Stimulated activated CD8-positive, alpha-beta memory T cell treated with anti-CD3 and anti-CD28 coated beads, Interleukin-15, amount 100 ng/mL, for 24 hours (primary cell): ENCODE data around the gene DLG3.

Experiments
- DNase-seq: peaks from one replicate; pipeline ENCODE4 v3.0.0-alpha.2; 2020; ENCODE audit warnings: low read depth

The DLG3 gene

DNA sequence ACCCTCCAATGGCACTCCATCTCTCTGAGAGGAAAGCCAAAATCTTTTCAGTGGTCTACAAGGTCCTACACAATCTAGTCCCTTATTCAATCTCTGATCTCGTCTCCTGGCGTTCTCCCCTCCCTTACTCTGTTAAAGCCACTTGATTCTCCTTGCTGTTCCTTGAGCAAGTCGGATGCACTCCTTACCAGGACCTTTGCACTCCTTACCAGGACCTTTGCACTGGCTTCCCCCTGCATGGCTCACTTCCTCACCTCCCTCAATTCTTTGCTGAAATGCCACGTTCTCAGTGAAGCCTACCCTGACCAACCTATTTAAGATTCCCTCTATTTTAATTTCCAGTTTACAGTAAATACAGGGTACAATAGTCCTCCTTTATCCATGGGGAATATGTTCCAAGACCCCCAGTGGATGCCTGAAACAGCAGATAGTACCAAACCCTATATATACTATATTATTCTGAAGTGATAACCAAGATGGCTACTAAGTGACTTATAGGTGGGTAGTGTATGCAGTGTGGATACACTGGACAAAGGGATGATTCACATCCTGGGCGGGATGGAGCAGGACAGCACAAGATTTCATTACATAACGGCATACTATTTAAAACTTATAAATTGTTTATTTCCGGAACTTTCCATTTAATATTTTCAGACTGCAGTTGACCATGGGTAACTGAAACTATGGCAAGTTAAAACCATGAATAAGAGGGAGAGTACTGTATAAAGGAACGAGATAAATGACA, 6.5 kb upstream of the DLG3 start:
- no peak for DNase-seq

DNA sequence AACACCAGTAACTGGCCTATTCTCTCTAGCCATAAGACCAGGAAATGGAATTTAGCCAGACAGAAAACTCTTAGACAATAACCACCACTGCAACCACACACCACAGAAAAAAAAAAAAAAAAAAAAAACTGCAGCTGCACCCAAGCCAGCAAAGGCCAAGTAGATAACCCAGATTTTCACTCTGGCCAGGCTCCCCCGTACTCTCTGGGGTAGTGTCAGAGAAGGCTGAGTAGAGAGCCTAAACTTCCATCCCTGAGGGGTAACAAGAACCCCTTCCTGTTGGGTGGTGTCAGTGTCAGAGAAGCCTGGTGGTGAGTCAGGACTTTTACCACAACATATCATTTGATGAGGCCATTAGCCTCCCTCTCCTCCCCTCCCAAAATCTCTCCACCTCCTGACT, 5.6 kb upstream of the DLG3 start:
- DNase-seq, result no peak

DNA sequence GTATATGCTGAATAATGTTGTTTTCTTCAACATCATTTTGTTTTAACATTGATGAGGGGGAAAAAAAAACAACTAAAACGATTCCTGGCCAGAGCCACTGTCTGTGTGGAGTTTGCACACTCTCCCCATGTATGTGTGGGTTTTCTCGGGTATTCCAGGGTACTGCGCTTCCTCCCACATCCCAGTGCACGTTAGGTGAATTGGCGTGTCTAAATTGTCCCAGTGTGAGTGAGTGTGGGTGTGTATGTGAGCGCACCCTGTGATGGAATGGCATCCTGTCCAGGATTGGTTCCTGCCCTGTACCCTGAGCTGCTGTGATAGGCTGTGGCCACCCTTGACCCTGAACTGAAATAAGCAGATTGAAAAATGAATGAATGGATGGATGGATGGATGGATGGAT, 2.4 kb upstream of the DLG3 start:
- no peak for DNase-seq

DNA sequence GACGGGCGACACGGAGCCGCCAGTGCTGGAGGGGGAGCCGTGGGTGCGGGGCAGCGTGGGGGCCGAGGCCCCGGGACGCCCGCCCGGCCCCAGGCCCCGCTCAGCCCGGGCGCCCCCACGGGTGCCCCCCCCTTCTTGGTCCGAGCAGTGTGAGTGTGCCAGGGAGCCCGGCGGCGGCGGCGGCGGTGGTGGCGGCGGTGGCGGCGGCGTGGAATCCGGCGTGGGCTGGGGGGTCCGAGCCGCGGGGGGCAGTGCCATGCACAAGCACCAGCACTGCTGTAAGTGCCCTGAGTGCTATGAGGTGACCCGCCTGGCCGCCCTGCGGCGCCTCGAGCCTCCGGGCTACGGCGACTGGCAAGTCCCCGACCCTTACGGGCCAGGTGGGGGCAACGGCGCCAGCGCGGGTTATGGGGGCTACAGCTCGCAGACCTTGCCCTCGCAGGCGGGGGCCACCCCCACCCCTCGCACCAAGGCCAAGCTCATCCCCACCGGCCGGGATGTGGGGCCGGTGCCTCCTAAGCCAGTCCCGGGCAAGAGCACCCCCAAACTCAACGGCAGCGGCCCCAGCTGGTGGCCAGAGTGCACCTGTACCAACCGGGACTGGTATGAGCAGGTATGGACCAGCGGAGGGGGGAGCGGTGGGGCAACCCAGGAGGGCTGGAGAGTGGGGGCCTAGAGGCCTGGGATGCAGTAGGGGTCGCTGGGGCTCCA, 466 bp downstream of the DLG3 start:
- no peak for DNase-seq

GRCh38 chrX:70445951-70446350, 1.3 kb downstream of the DLG3 start:
- no peak for DNase-seq

- no peak for DNase-seq
These were observed 2.0 kb downstream of the DLG3 start for GRCh38 chrX:70446380-70447350.

GRCh38 chrX:70449457-70449966, 4.9 kb downstream of the DLG3 start:
- DNase-seq, result no peak

- no peak for DNase-seq
These were observed 7.6 kb downstream of the DLG3 start for GRCh38 chrX:70452143-70452733.

DNA sequence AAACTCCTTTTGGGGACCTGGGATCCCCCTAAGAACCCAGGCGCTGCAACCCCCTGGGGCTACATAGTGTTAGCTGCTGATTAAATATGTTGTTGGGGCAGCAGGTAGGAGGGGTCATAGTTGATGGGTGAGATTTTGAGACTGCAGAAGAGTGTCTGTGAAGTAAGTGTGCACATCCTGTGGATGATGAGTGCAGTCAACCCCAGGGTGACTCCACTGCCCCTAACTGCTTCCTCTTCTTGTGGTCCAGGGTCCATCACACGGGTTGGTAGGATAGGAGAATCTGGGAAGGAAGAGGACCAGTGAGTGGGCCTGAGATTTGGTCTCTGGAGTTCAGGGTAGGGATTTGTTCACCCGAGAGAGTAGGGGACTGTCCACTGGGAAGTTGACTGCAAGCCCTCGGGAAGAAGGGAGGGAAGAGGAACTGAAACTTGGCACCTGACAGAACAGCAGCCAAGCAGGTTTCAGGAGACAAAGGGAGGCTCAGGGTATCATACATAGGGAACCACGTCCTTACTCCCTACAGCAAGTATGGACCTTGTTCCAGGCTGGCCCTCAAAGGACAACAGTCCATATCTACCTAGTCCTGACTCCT, 8.5 kb downstream of the DLG3 start:
- no peak for DNase-seq

DNA sequence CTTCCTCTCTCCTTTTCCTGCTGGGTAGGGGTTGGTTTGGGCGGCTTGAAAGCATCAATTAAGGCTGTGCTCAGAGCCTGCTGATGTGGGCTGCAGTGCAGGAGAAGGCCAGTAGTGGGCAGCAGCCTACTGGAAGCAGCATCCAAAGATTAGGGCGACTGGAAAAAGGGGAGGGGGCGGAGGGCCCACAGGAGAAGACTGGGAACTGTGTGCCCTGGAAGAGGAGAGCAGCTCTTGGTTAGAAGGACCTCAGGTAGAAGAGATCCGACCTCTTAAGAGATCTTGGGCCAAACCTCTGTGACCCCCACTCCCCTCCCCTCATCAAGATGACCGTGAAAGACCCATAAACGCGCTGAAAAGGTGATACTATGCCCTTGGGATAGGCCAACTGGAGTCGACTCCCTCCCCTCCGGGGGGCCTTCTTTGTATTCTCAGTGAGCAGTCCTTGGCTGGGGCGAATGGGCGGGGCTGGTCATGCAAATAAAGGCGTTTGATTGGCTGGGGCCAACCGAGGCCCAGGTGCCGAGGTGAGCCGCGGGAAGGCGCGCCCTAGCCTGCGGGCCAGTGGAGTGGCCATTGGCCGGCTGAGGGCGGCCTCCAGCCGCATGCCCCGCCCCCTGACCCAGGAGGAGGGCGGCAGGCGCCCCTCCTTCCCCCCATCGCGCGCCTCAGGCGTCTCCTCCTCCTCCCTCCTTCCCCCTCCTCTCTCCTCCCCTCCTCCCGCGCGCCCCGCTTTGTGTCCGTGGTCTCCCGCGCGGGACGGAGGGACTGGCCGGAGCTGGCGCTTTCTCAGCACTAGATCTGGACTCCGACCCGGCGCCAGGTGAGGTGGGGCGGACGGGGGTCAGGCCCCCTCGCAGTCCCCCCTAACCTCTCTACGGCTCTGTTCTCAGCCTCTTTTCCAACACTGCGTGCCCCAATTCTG, 10.1 kb downstream of the DLG3 start:
- no peak for DNase-seq

DNA sequence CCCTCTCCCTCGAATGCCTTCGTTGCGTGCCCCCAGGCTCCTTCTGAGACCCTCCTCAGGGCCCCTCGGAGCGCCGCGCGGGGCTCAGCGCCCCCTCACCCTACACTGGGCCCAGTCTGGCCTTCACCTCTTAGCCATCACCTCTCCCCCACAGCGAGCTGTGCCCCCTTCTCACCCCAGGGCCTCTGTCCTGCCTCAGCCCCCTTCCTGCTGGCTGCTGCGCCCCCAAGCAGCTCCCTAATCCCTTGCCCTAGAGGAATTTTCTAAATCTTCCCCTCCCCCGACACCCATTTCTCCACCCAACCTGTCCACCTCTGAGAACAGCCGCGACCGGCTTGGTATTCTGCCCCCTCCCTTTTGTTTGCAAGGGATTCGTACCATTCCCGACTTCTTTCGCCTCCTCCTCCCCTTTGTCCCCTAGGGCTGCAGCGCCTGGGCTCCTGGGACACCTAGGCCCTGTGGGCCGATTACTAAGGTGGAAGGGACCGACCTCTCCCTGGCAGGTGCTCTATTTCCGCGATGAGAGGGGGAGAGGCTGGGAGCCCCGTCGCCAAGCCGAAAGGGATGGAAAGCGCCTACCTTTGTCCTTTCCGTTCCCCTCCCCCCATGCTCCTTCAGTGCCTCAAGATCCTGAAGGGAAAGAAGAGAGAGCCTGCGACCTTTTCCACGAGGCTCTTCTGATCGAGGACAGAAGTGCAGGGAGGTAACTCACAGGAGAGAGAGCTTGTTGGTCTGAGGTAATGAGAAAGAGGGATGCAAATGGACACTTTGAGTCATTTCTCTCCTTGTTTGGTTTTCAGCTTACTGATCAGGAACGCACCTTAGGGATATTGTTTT, 10.9 kb downstream of the DLG3 start:
- DNase-seq, result no peak

DNA sequence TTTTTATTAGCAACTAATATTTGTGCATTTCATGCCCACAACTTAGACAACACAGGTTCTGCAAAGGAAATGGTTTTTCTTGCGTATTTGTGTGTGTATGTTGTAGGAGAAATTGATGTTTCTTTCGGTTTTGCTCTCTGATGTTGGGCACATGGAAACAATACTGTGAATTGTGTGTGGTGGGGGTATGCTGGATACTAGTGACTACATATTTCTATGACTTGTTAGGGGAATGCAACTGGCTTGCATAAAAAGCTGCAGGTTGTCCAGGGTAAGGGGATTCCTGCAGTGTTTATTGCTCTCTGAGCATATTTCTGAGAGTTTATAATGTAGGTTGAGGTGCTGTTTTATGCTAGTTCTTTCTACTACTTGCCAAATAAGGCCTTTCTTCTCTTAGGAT, 11.6 kb downstream of the DLG3 start:
- DNase-seq, result no peak

DNA sequence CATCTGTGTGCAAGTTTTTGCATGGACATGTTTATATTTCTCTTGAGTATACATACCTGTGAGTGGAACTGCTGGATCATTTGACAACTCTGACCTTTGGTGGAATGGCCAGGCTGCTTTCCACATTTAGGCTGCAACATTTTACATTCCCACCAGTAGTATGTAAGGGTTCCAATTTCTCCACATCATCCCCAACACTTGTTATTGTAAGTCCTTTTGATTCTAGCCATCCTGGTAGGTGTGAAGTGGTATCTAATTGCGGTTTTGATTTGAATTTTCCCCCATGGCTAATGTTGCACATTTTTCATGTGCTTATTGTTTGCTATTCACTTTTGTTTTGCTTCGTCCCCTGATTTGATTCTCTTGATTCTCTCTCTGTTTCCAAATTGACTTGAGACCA, 16.4 kb downstream of the DLG3 start:
- DNase-seq, result no peak

GRCh38 chrX:70464051-70464450, 19.4 kb downstream of the DLG3 start:
- DNase-seq, result no peak

- no peak for DNase-seq
These were observed 22.3 kb downstream of the DLG3 start for GRCh38 chrX:70466968-70467367.

DNA sequence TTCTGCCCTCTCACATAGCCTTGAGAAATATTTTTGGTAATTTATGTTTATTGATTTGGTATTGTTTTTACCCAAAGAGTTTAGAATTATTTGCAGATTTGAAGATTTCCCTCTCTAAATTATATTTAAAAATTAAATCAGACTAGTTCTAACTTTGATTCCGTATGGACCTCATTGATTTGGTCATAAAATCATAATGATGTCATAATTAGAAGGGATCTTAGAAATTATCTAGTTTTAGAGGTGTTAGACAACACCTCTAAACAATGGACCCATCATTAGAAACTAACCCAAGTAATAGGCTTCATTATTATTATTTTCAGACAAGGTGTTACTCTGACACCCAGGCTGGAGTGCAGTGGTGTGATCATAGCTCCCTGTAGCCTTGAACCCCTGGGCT, 24.1 kb downstream of the DLG3 start:
- no peak for DNase-seq

DNA sequence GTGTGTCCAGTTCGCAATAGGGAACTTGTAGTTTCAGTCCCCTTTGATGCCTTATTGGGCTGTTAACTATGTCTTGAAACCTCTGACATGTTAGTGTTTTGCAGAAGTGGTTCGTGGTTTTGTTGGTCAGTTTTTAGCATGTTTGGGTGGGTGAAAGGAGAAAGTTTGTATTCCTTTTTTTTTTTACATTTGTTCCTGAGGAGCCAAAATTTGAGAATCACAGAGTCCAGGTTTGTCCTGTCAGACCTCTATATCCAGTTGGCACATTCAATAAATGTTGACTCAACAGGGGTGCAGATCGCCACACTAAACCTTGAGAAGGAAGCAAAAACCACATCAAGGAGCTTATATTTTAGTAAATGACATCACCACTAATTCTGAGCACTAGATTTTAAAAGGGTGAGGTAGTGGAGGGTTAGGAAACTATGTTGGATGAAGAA, 26.2 kb downstream of the DLG3 start:
- DNase-seq, result no peak

GRCh38 chrX:70476166-70476933, 31.7 kb downstream of the DLG3 start:
- DNase-seq, result no peak
